HEK293 (cell line): ENCODE measurements around the gene DIP2C.

ENCODE experiments used
- CTCF ChIA-PET: fragments of 350-600 bp; formaldehyde crosslinking; extraction: SDS; loops from one replicate; lab custom pipeline; 2021; ENCODE audit warnings: antibody characterized with exemption; lab: Yijun Ruan, JAX
- POLR2A ChIA-PET: fragments of 300-600 bp; formaldehyde crosslinking; extraction: SDS; loops from one replicate; lab custom pipeline; 2020; ENCODE audit warnings: antibody characterized with exemption, inconsistent platforms; lab: Yijun Ruan, JAX
- H3K27ac ChIP-seq: fragments of 200-500 bp; sonication (Bioruptor generic); 2 replicates; pipeline ENCODE4 v1.5.1; 2014; ENCODE audit warnings: low read depth, low read length, control low read depth, inconsistent platforms; ENCODE audit errors: extremely low read depth
- H3K36me3 ChIP-seq, 2 experiments: fragments of 200-500 bp in 1 of 2; sonication (Bioruptor generic) in 1 of 2; 1 replicate in 1 of 2; 2 replicates in 1 of 2; pipeline ENCODE4 v1.5.1; 2014 to 2017; ENCODE audit warnings: inconsistent platforms in 2 of 2, low read length in 2 of 2; ENCODE audit not compliant: control insufficient read depth in 2 of 2, insufficient read depth in 1 of 2
- H3K4me1 ChIP-seq: fragments of 200-500 bp; sonication (Bioruptor generic); 2 replicates; pipeline ENCODE4 v1.5.1; 2014; ENCODE audit warnings: mild to moderate bottlenecking, low read length, inconsistent platforms; ENCODE audit not compliant: control insufficient read depth, insufficient read depth
- H3K4me3 ChIP-seq: 2 replicates; pipeline ENCODE4 v1.5.1; 2011; ENCODE audit warnings: low read depth, mild to moderate bottlenecking, control low read depth, low read length, moderate library complexity
- H3K9me3 ChIP-seq: fragments of 200-500 bp; sonication (Bioruptor generic); 2 replicates; pipeline ENCODE4 v1.5.1; 2014; ENCODE audit warnings: low read depth, low read length, inconsistent platforms; ENCODE audit not compliant: control insufficient read depth, insufficient read depth
- BCL11A ChIP-seq: fragments of 450-650 bp; formaldehyde crosslinking; IDR thresholded peaks from 2 replicates; pipeline ENCODE4 v1.5.1; 2016; ENCODE audit warnings: low read depth, missing biosample characterization, missing genetic modification characterization
- GLI4 ChIP-seq: fragments of 450-650 bp; formaldehyde crosslinking; IDR thresholded peaks from 2 replicates; pipeline ENCODE4 v1.5.1; 2016; ENCODE audit warnings: missing biosample characterization, missing genetic modification characterization
- OVOL3 ChIP-seq: fragments of 450-650 bp; formaldehyde crosslinking; IDR thresholded peaks from 2 replicates; pipeline ENCODE4 v1.5.1; 2016; ENCODE audit warnings: missing biosample characterization, missing genetic modification characterization
- PRDM1 ChIP-seq: fragments of 450-650 bp; formaldehyde crosslinking; IDR thresholded peaks from 2 replicates; pipeline ENCODE4; 2016; ENCODE audit warnings: missing biosample characterization, missing genetic modification characterization
- RBAK ChIP-seq: fragments of 450-650 bp; formaldehyde crosslinking; IDR thresholded peaks from 2 replicates; pipeline ENCODE4 v1.5.1; 2016; ENCODE audit warnings: missing biosample characterization, missing genetic modification characterization
- REPIN1 ChIP-seq: fragments of 450-650 bp; formaldehyde crosslinking; IDR thresholded peaks from 2 replicates; pipeline ENCODE4 v1.5.1; 2017; ENCODE audit warnings: missing biosample characterization, missing genetic modification characterization, low read depth
- ZBTB17 ChIP-seq: fragments of 450-650 bp; formaldehyde crosslinking; IDR thresholded peaks from 2 replicates; pipeline ENCODE4 v1.5.1; 2016; ENCODE audit warnings: missing biosample characterization, missing genetic modification characterization
- ZBTB21 ChIP-seq: fragments of 450-650 bp; formaldehyde crosslinking; IDR thresholded peaks from 2 replicates; pipeline ENCODE4 v1.5.1; 2017; ENCODE audit warnings: missing biosample characterization, missing genetic modification characterization
- ZNF10 ChIP-seq: fragments of 450-650 bp; formaldehyde crosslinking; IDR thresholded peaks from 2 replicates; pipeline ENCODE4 v1.5.1; 2017; ENCODE audit warnings: missing biosample characterization, missing genetic modification characterization
- ZNF132 ChIP-seq: fragments of 450-650 bp; formaldehyde crosslinking; IDR thresholded peaks from 2 replicates; pipeline ENCODE4 v1.5.1; 2017; ENCODE audit warnings: missing biosample characterization, missing genetic modification characterization, borderline replicate concordance
- ZNF174 ChIP-seq: fragments of 450-650 bp; formaldehyde crosslinking; IDR thresholded peaks from 2 replicates; pipeline ENCODE4 v1.5.0; 2017; ENCODE audit warnings: missing biosample characterization, mild to moderate bottlenecking, missing genetic modification characterization
- ZNF239 ChIP-seq: fragments of 450-650 bp; formaldehyde crosslinking; IDR thresholded peaks from 2 replicates; pipeline ENCODE4 v1.5.1; 2016; ENCODE audit warnings: missing biosample characterization, missing genetic modification characterization
- ZNF391 ChIP-seq: fragments of 450-650 bp; formaldehyde crosslinking; IDR thresholded peaks from 2 replicates; pipeline ENCODE4 v1.5.1; 2016; ENCODE audit warnings: low read depth, missing biosample characterization, missing genetic modification characterization, borderline replicate concordance
- ZNF404 ChIP-seq: fragments of 450-650 bp; formaldehyde crosslinking; IDR thresholded peaks from 2 replicates; pipeline ENCODE4 v1.5.1; 2017; ENCODE audit warnings: missing biosample characterization, missing genetic modification characterization
- ZNF423 ChIP-seq: fragments of 450-650 bp; formaldehyde crosslinking; IDR thresholded peaks from 2 replicates; pipeline ENCODE4 v1.5.1; 2016; ENCODE audit warnings: missing biosample characterization, missing genetic modification characterization
- ZNF501 ChIP-seq: fragments of 450-650 bp; formaldehyde crosslinking; IDR thresholded peaks from 2 replicates; pipeline ENCODE4 v1.5.1; 2016; ENCODE audit warnings: missing biosample characterization, missing genetic modification characterization
- ZNF561 ChIP-seq: fragments of 450-650 bp; IDR thresholded peaks from 2 replicates; pipeline ENCODE4 v1.5.1; 2018; ENCODE audit warnings: missing biosample characterization, missing genetic modification characterization, borderline replicate concordance
- ZNF571 ChIP-seq: fragments of 450-650 bp; formaldehyde crosslinking; IDR thresholded peaks from 2 replicates; pipeline ENCODE4 v1.5.0; 2017; ENCODE audit warnings: missing biosample characterization, missing genetic modification characterization
- ZNF596 ChIP-seq: fragments of 450-650 bp; IDR thresholded peaks from 2 replicates; pipeline ENCODE4 v1.5.0; 2018; ENCODE audit warnings: missing biosample characterization, mild to moderate bottlenecking, missing genetic modification characterization, moderate library complexity
- ZNF623 ChIP-seq: fragments of 450-650 bp; formaldehyde crosslinking; IDR thresholded peaks from 2 replicates; pipeline ENCODE4 v1.5.1; 2016; ENCODE audit warnings: missing biosample characterization, missing genetic modification characterization
- ZNF629 ChIP-seq: fragments of 450-650 bp; formaldehyde crosslinking; IDR thresholded peaks from 2 replicates; pipeline ENCODE4 v1.5.1; 2017; ENCODE audit warnings: missing biosample characterization, missing genetic modification characterization
- ZNF660 ChIP-seq: fragments of 450-650 bp; IDR thresholded peaks from 2 replicates; pipeline ENCODE4 v1.5.1; 2018; ENCODE audit warnings: missing biosample characterization, mild to moderate bottlenecking, missing genetic modification characterization
- ZNF664 ChIP-seq: fragments of 450-650 bp; formaldehyde crosslinking; IDR thresholded peaks from 2 replicates; pipeline ENCODE4 v1.5.1; 2016; ENCODE audit warnings: missing biosample characterization, missing genetic modification characterization
- ZNF768 ChIP-seq: fragments of 450-650 bp; formaldehyde crosslinking; IDR thresholded peaks from 2 replicates; pipeline ENCODE4 v1.5.1; 2018; ENCODE audit warnings: missing biosample characterization, mild to moderate bottlenecking, missing genetic modification characterization
- ZNF792 ChIP-seq: fragments of 450-650 bp; formaldehyde crosslinking; IDR thresholded peaks from 2 replicates; pipeline ENCODE4 v1.5.1; 2016; ENCODE audit warnings: missing biosample characterization, missing genetic modification characterization
- TF ChIP-seq, protein P1 (sequence below): fragments of 450-650 bp; formaldehyde crosslinking; IDR thresholded peaks from 2 replicates; pipeline ENCODE4 v1.5.1; 2016; ENCODE audit warnings: missing biosample characterization, missing genetic modification characterization
- TF ChIP-seq, protein P2 (sequence below): fragments of 450-650 bp; formaldehyde crosslinking; IDR thresholded peaks from 2 replicates; pipeline ENCODE4 v1.5.1; 2016; ENCODE audit warnings: missing biosample characterization, missing genetic modification characterization
- TF ChIP-seq, protein P3 (sequence below): fragments of 450-650 bp; formaldehyde crosslinking; IDR thresholded peaks from 2 replicates; pipeline ENCODE4 v1.5.1; 2016; ENCODE audit warnings: missing biosample characterization, missing genetic modification characterization
- TF ChIP-seq, protein P4 (sequence below): fragments of 450-650 bp; formaldehyde crosslinking; conservative IDR thresholded peaks from 2 replicates; pipeline ENCODE4 v1.5.1; 2016; ENCODE audit warnings: low read depth, missing biosample characterization, missing genetic modification characterization
- TF ChIP-seq, protein P5 (sequence below): fragments of 450-650 bp; formaldehyde crosslinking; IDR thresholded peaks from 2 replicates; pipeline ENCODE4 v1.5.1; 2016; ENCODE audit warnings: missing biosample characterization, missing genetic modification characterization

The DIP2C gene

DNA sequence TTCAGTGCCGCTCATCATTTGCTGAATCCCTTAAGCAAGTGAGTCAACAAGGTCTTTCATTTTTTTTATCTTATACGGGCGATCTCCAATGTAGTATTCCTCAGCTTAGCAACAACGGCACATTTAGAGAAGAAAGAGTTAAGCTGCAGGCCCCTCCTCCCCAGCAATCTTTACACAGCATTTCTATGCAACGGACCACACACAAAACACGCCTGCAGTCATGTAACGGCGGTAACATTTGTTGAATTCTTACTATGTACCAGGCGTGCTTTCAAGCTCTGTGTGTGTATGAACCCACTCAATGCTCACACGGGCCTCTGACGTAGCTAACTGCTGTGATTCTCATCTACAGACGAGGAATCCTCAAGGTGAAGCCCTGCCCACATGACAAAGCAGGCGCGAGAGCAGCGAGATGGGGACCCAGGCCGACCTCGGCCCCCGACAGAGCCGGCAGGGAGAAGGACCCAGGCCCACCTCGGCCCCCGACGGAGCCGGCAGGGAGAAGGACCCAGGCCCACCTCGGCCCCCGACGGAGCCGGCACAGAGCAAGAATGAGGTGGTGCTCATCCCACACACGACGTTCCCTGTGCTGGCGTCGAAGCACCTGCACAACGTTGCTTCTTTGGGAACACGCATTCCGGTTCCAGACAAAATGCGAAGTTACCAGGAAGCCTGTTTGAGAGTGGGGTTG is 313.5 kb downstream of the DIP2C start:
- Histone ChIP-seq H3K36me3 (peaks cover 0 to 47% of the 10 kb centered on the region in 2 experiments; a peak in 1 of 3 replicates), H3K4me3 (no peak overlapping the region), H3K4me1 (0 out of 2 replicates have a peak, but pooled peaks cover 3% of the 10 kb centered on the region), H3K9me3 (no peaks in the 10 kb centered on the region), H3K27ac (no peak overlapping the region)
- CTCF ChIA-PET: no interaction called here
- POLR2A ChIA-PET: no interaction called here
- TF ChIP-seq ZNF792 (no peak), ZNF571 (tag by site-specific recombination) (no peak), ZNF423 (tag by site-specific recombination) (no peak), ZNF391 (tag by site-specific recombination) (no peak), ZNF501 (no peak), ZNF660 (tag by site-specific recombination) (no peak), ZNF664 (tag by site-specific recombination) (no peak), ZNF629 (tag by site-specific recombination) (no peak), ZBTB17 (tag by site-specific recombination) (no peak), ZBTB21 (tag by site-specific recombination) (no peak), ZNF132 (tag by site-specific recombination) (no peak), ZNF561 (no peak), ZNF768 (no peak), ZNF10 (tag by site-specific recombination) (no peak), RBAK (tag by site-specific recombination) (no peak), PRDM1 (tag by site-specific recombination) (no peak), ZNF174 (tag by site-specific recombination) (no peak)
- TF ChIP-seq, protein P1, sequence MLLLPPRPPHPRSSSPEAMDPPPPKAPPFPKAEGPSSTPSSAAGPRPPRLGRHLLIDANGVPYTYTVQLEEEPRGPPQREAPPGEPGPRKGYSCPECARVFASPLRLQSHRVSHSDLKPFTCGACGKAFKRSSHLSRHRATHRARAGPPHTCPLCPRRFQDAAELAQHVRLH (tag by site-specific recombination): no peak
- TF ChIP-seq, protein P2, sequence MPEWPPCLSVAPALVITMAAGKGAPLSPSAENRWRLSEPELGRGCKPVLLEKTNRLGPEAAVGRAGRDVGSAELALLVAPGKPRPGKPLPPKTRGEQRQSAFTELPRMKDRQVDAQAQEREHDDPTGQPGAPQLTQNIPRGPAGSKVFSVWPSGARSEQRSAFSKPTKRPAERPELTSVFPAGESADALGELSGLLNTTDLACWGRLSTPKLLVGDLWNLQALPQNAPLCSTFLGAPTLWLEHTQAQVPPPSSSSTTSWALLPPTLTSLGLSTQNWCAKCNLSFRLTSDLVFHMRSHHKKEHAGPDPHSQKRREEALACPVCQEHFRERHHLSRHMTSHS: no peak
- TF ChIP-seq, protein P3, sequence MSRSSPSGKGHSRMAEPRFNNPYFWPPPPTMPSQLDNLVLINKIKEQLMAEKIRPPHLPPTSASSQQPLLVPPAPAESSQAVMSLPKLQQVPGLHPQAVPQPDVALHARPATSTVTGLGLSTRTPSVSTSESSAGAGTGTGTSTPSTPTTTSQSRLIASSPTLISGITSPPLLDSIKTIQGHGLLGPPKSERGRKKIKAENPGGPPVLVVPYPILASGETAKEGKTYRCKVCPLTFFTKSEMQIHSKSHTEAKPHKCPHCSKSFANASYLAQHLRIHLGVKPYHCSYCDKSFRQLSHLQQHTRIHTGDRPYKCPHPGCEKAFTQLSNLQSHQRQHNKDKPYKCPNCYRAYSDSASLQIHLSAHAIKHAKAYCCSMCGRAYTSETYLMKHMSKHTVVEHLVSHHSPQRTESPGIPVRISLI: no peak

DNA sequence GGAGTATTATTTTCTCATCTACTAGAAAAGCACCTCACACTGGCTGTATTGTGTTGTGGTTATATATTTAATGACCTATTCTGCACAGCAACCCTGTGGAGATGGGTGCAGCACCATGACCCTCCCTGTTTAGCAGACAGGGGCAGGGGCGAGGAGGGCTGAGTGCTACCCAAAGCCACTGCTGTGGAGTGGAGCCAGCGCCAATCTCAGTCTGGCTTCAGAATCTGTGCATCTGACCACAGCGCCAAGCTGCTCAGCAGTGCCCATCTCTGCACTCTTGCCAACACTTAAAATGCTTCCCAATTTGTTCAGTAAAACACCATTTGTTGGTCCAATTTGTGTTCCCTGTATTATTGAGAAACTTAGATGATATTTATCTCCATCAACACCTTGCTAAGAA is 315.1 kb downstream of the DIP2C start:
- POLR2A ChIA-PET: no interaction called here
- TF ChIP-seq GLI4 (tag by site-specific recombination) (no peak), ZNF596 (tag by site-specific recombination) (no peak), OVOL3 (no peak), ZNF239 (tag by site-specific recombination) (no peak), ZNF132 (tag by site-specific recombination) (no peak), ZNF404 (tag by site-specific recombination) (no peak), REPIN1 (tag by site-specific recombination) (no peak), BCL11A (tag by site-specific recombination) (no peak), ZNF623 (tag by site-specific recombination) (no peak)
- TF ChIP-seq, protein P4, sequence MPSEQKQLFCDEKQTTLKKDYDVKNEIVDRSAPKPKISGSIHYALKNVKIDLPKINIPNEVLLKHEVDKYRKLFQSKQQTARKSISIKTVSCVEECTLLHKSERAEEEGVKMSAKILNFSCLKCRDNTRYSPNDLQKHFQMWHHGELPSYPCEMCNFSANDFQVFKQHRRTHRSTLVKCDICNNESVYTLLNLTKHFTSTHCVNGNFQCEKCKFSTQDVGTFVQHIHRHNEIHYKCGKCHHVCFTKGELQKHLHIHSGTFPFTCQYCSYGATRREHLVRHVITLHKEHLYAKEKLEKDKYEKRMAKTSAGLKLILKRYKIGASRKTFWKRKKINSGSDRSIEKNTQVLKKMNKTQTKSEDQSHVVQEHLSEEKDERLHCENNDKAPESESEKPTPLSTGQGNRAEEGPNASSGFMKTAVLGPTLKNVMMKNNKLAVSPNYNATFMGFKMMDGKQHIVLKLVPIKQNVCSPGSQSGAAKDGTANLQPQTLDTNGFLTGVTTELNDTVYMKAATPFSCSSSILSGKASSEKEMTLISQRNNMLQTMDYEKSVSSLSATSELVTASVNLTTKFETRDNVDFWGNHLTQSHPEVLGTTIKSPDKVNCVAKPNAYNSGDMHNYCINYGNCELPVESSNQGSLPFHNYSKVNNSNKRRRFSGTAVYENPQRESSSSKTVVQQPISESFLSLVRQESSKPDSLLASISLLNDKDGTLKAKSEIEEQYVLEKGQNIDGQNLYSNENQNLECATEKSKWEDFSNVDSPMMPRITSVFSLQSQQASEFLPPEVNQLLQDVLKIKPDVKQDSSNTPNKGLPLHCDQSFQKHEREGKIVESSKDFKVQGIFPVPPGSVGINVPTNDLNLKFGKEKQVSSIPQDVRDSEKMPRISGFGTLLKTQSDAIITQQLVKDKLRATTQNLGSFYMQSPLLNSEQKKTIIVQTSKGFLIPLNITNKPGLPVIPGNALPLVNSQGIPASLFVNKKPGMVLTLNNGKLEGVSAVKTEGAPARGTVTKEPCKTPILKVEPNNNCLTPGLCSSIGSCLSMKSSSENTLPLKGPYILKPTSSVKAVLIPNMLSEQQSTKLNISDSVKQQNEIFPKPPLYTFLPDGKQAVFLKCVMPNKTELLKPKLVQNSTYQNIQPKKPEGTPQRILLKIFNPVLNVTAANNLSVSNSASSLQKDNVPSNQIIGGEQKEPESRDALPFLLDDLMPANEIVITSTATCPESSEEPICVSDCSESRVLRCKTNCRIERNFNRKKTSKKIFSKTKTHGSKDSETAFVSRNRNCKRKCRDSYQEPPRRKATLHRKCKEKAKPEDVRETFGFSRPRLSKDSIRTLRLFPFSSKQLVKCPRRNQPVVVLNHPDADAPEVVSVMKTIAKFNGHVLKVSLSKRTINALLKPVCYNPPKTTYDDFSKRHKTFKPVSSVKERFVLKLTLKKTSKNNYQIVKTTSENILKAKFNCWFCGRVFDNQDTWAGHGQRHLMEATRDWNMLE (tag by site-specific recombination): no peak
- TF ChIP-seq, protein P5, sequence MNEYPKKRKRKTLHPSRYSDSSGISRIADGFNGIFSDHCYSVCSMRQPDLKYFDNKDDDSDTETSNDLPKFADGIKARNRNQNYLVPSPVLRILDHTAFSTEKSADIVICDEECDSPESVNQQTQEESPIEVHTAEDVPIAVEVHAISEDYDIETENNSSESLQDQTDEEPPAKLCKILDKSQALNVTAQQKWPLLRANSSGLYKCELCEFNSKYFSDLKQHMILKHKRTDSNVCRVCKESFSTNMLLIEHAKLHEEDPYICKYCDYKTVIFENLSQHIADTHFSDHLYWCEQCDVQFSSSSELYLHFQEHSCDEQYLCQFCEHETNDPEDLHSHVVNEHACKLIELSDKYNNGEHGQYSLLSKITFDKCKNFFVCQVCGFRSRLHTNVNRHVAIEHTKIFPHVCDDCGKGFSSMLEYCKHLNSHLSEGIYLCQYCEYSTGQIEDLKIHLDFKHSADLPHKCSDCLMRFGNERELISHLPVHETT (tag by site-specific recombination): no peak

More for the DNA sequence above, 315.1 kb downstream of the DIP2C start:
- Histone ChIP-seq H3K4me1 (0 out of 2 replicates have a peak, but pooled peaks cover 3% of the 10 kb centered on the region), H3K9me3 (no peaks in the 10 kb centered on the region), H3K4me3 (no peak overlapping the region), H3K27ac (no peak overlapping the region), H3K36me3 (peaks cover 0 to 35% of the 10 kb centered on the region in 2 experiments; a peak in 1 of 3 replicates)
- CTCF ChIA-PET: interaction anchor here (0.7 kb wide), 1 partner anchor 50 kb away, joined by 3 read pairs; no protein-coding TSS in a partner anchor
